ENCODE measurements around the gene TRABD2B. TPM values are rescaled to one million over a fixed set of nuclear protein-coding genes. Genes with fewer than 3 reads are reported as not detected.

The TRABD2B gene
- total RNA-seq, 1 experiment from 2014 or later = 0.96 TPM

GRCh38 chr1:47993881-47994625 is 3.1 kb downstream of the TRABD2B start:
- no peaks in the 10 kb centered on the region for H3K27me3 Mint-ChIP-seq (ENCODE audit: insufficient read depth, unreplicated experiment)
- intact Hi-C loops (cut with micrococcal nuclease) = loop anchor here (10.0 kb wide), 1 partner anchor 89 kb away; no protein-coding TSS in a partner anchor
- POLR2A ChIA-PET = no interaction called here
- no peaks in the 10 kb centered on the region for H3K9me3 Mint-ChIP-seq (ENCODE audit: unreplicated experiment)
- no peak overlapping the region for H3K27ac Mint-ChIP-seq (ENCODE audit: low read depth, unreplicated experiment)
- DNase-seq (ENCODE audit: unreplicated experiment) = no peak
- peak overlapping the region; percentile 40 for H3K4me3 Mint-ChIP-seq (ENCODE audit: unreplicated experiment)
- no TSS peak for BruUV-seq (replicated peaks)
- H3K4me1 Mint-ChIP-seq (ENCODE audit: insufficient read depth, unreplicated experiment) = peaks cover 34% of the 10 kb centered on the region
- CTCF ChIA-PET = interaction anchor here (0.6 to 2.4 kb wide), 5 partner anchors 37 to 494 kb away, joined by 3 to 11 read pairs (median 5); no protein-coding TSS in a partner anchor
- H3K36me3 Mint-ChIP-seq (ENCODE audit: insufficient read depth, unreplicated experiment) = peaks cover 17% of the 10 kb centered on the region
- TF ChIP-seq, protein P1, sequence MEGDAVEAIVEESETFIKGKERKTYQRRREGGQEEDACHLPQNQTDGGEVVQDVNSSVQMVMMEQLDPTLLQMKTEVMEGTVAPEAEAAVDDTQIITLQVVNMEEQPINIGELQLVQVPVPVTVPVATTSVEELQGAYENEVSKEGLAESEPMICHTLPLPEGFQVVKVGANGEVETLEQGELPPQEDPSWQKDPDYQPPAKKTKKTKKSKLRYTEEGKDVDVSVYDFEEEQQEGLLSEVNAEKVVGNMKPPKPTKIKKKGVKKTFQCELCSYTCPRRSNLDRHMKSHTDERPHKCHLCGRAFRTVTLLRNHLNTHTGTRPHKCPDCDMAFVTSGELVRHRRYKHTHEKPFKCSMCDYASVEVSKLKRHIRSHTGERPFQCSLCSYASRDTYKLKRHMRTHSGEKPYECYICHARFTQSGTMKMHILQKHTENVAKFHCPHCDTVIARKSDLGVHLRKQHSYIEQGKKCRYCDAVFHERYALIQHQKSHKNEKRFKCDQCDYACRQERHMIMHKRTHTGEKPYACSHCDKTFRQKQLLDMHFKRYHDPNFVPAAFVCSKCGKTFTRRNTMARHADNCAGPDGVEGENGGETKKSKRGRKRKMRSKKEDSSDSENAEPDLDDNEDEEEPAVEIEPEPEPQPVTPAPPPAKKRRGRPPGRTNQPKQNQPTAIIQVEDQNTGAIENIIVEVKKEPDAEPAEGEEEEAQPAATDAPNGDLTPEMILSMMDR (IDR thresholded peaks at IDR 0.05; ENCODE audit: unreplicated experiment) = no peak

GRCh38 chr1:47993416-47993740 is 3.8 kb downstream of the TRABD2B start:
- peaks cover 34% of the 10 kb centered on the region for H3K4me1 Mint-ChIP-seq (ENCODE audit: insufficient read depth, unreplicated experiment)
- H3K27me3 Mint-ChIP-seq (ENCODE audit: insufficient read depth, unreplicated experiment) = no peaks in the 10 kb centered on the region
- intact Hi-C loops (cut with micrococcal nuclease) = loop anchor here (10.0 kb wide), 1 partner anchor 89 kb away; no protein-coding TSS in a partner anchor
- ChIA-PET POLR2A (no interaction called here), CTCF (interaction anchor here (2.0 to 2.4 kb wide), 2 partner anchors 68 to 255 kb away, joined by 5 to 11 read pairs; no protein-coding TSS in a partner anchor)
- H3K36me3 Mint-ChIP-seq (ENCODE audit: insufficient read depth, unreplicated experiment) = peaks cover 17% of the 10 kb centered on the region
- no TSS peak for BruUV-seq (replicated peaks)
- H3K27ac Mint-ChIP-seq (ENCODE audit: low read depth, unreplicated experiment) = no peak overlapping the region
- H3K4me3 Mint-ChIP-seq (ENCODE audit: unreplicated experiment) = no peak overlapping the region
- H3K9me3 Mint-ChIP-seq (ENCODE audit: unreplicated experiment) = no peaks in the 10 kb centered on the region
- TF ChIP-seq, protein P1 (IDR thresholded peaks at IDR 0.05; ENCODE audit: unreplicated experiment) = no peak
- no peak for DNase-seq (ENCODE audit: unreplicated experiment)

DNA sequence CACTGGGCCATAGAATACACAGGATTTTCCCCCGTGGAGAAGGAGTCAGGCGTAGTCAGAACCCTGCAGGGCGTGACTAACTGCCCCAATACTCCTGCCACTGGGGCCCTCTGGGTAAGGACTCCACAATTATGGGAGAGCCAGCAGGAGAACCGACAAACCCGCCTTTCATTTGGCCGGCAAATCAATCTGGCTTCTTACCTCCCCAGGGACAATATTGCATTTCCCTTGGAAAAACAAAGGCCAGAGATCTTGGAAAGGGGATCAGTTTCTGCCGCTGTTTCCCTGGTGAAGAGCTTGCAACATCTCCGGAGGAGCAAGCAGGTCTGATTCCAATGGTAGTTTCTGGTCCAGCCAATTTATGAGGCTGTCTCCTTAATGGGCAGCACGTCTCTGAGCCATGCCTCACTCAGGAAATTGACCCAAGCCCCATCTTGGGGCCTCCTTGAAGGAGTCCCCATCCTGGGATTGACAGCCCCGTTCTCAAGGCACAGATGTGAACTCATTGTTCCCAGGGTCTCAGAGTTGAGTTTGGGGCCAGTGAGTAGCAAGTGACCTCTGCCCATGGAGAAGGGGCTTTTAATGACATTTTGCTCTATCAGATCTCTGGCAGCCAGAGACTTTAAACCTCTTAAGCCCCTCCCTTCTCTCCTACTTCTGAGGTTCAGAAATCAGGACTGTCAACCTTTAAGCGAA is 4.3 kb downstream of the TRABD2B start:
- H3K27me3 Mint-ChIP-seq (ENCODE audit: insufficient read depth, unreplicated experiment) = no peaks in the 10 kb centered on the region

More for the DNA sequence above, 4.3 kb downstream of the TRABD2B start:
- Mint-ChIP-seq H3K36me3 (ENCODE audit: insufficient read depth, unreplicated experiment) (peaks cover 17% of the 10 kb centered on the region), H3K9me3 (ENCODE audit: unreplicated experiment) (no peaks in the 10 kb centered on the region), H3K27ac (ENCODE audit: low read depth, unreplicated experiment) (no peak overlapping the region), H3K4me3 (ENCODE audit: unreplicated experiment) (no peak overlapping the region), H3K4me1 (ENCODE audit: insufficient read depth, unreplicated experiment) (peaks cover 32% of the 10 kb centered on the region)
- no TSS peak for BruUV-seq (replicated peaks)
- DNase-seq (ENCODE audit: unreplicated experiment) = no peak
- POLR2A ChIA-PET = no interaction called here
- TF ChIP-seq, protein P1 (IDR thresholded peaks at IDR 0.05; ENCODE audit: unreplicated experiment) = no peak
- intact Hi-C loops (cut with micrococcal nuclease) = loop anchor here (10.0 kb wide), 1 partner anchor 88 kb away; no protein-coding TSS in a partner anchor
- CTCF ChIA-PET = interaction anchor here (2.0 to 2.4 kb wide), 2 partner anchors 68 to 255 kb away, joined by 5 to 11 read pairs; no protein-coding TSS in a partner anchor
